MM.1S (cell line): ENCODE data around the gene KIF1C.

Experiments
- DNase-seq: peaks from one replicate; pipeline ENCODE4 v3.0.0-alpha.2; 2015
- H2AFZ ChIP-seq: fragments of 300-600 bp; sonication (generic); 2 replicates; pipeline ENCODE4 v1.6.0; 2016; ENCODE audit warnings: antibody characterized with exemption, low read length
- H3F3A ChIP-seq: fragments of 300-600 bp; sonication (generic); 2 replicates; pipeline ENCODE4 v1.6.1; 2016; ENCODE audit warnings: mild to moderate bottlenecking, antibody characterized with exemption, low read length, moderate library complexity, mixed read lengths; ENCODE audit not compliant: insufficient read depth
- H3K27ac ChIP-seq: fragments of 300-600 bp; sonication (generic); 2 replicates; pipeline ENCODE4 v1.5.1; 2016; ENCODE audit warnings: mild to moderate bottlenecking, low read length
- H3K27me3 ChIP-seq: fragments of 300-600 bp; sonication (generic); replicated peaks from 2 replicates; pipeline ENCODE4 v1.6.0; 2016; ENCODE audit warnings: low read length; ENCODE audit not compliant: insufficient read depth
- H3K36me3 ChIP-seq: fragments of 300-600 bp; sonication (generic); replicated peaks from 2 replicates; pipeline ENCODE4 v1.6.1; 2016; ENCODE audit warnings: mild to moderate bottlenecking, low read length, mixed read lengths; ENCODE audit not compliant: insufficient read depth
- H3K4me1 ChIP-seq: fragments of 300-600 bp; sonication (generic); 2 replicates; pipeline ENCODE4 v1.6.1; 2016; ENCODE audit warnings: low read length, mixed read lengths
- H3K4me2 ChIP-seq: fragments of 300-600 bp; sonication (generic); 2 replicates; pipeline ENCODE4 v1.6.0; 2016; ENCODE audit warnings: low read depth, low read length
- H3K4me3 ChIP-seq: fragments of 300-600 bp; sonication (generic); 2 replicates; pipeline ENCODE4 v1.5.1; 2016; ENCODE audit warnings: low read length, mixed read lengths
- H3K79me2 ChIP-seq: fragments of 300-600 bp; sonication (generic); 2 replicates; pipeline ENCODE4 v1.6.1; 2016; ENCODE audit warnings: mixed run types, low read length, mixed read lengths
- H3K9ac ChIP-seq: fragments of 300-600 bp; sonication (generic); 2 replicates; pipeline ENCODE4 v1.6.1; 2016; ENCODE audit warnings: low read length, mixed read lengths
- H3K9me2 ChIP-seq: fragments of 300-600 bp; sonication (generic); replicated peaks from 2 replicates; pipeline ENCODE4 v1.6.1; 2016; ENCODE audit warnings: mild to moderate bottlenecking, low read length, mixed read lengths; ENCODE audit not compliant: insufficient read depth
- H3K9me3 ChIP-seq: fragments of 300-600 bp; sonication (generic); replicated peaks from 2 replicates; pipeline ENCODE4 v1.6.1; 2016; ENCODE audit warnings: mild to moderate bottlenecking, low read length, mixed read lengths; ENCODE audit not compliant: insufficient read depth
- H4K20me1 ChIP-seq: fragments of 300-600 bp; sonication (generic); 2 replicates; pipeline ENCODE4 v1.6.1; 2016; ENCODE audit warnings: mild to moderate bottlenecking, low read length, moderate library complexity, mixed read lengths; ENCODE audit not compliant: insufficient read depth
- EZH2 ChIP-seq: fragments of 300-600 bp; sonication (generic); optimal IDR thresholded peaks from 2 replicates; pipeline ENCODE3; 2017; ENCODE audit warnings: low read depth, mild to moderate bottlenecking, antibody characterized with exemption, low read length, mixed read lengths
- EZH2phosphoT487 ChIP-seq: fragments of 300-600 bp; sonication (generic); IDR thresholded peaks from 2 replicates; pipeline ENCODE4 v1.6.1; 2018; ENCODE audit warnings: antibody characterized with exemption, low read length
- TF ChIP-seq, protein P1 (sequence below): fragments of 300-600 bp; sonication (generic); IDR thresholded peaks from 2 replicates; pipeline ENCODE4 v1.5.1; 2016; ENCODE audit warnings: antibody characterized with exemption, low read length, mixed read lengths

Gene KIF1C

GRCh38 chr17:5002121-5002788, 4.5 kb downstream of the KIF1C start:
- no peak overlapping the region for H3K27ac ChIP-seq
- no peak overlapping the region for H3K4me2 ChIP-seq
- no peaks in the 10 kb centered on the region for H4K20me1 ChIP-seq
- H3K9me2 ChIP-seq: no peaks in the 10 kb centered on the region
- no peak overlapping the region for H3K9ac ChIP-seq
- no peak overlapping the region for H3K4me3 ChIP-seq
- no peak overlapping the region for H2AFZ ChIP-seq
- DNase-seq: no peak
- H3K79me2 ChIP-seq: peaks cover 15% of the 10 kb centered on the region
- H3K9me3 ChIP-seq: no peaks in the 10 kb centered on the region
- H3K27me3 ChIP-seq: no peaks in the 10 kb centered on the region
- no peaks in the 10 kb centered on the region for H3K36me3 ChIP-seq
- H3F3A ChIP-seq: no peaks in the 10 kb centered on the region
- peaks cover 10% of the 10 kb centered on the region for H3K4me1 ChIP-seq
- no peak for TF ChIP-seq EZH2
- TF ChIP-seq, protein P1, sequence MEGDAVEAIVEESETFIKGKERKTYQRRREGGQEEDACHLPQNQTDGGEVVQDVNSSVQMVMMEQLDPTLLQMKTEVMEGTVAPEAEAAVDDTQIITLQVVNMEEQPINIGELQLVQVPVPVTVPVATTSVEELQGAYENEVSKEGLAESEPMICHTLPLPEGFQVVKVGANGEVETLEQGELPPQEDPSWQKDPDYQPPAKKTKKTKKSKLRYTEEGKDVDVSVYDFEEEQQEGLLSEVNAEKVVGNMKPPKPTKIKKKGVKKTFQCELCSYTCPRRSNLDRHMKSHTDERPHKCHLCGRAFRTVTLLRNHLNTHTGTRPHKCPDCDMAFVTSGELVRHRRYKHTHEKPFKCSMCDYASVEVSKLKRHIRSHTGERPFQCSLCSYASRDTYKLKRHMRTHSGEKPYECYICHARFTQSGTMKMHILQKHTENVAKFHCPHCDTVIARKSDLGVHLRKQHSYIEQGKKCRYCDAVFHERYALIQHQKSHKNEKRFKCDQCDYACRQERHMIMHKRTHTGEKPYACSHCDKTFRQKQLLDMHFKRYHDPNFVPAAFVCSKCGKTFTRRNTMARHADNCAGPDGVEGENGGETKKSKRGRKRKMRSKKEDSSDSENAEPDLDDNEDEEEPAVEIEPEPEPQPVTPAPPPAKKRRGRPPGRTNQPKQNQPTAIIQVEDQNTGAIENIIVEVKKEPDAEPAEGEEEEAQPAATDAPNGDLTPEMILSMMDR: no peak
- no peak for TF ChIP-seq EZH2phosphoT487

- no peaks in the 10 kb centered on the region for H3K9me2 ChIP-seq
- H3K27ac ChIP-seq: no peak overlapping the region
- no peaks in the 10 kb centered on the region for H3K36me3 ChIP-seq
- H2AFZ ChIP-seq: no peak overlapping the region
- H3K9ac ChIP-seq: no peak overlapping the region
- no peaks in the 10 kb centered on the region for H3K27me3 ChIP-seq
- peaks cover 9% of the 10 kb centered on the region for H3K4me1 ChIP-seq
- H4K20me1 ChIP-seq: no peaks in the 10 kb centered on the region
- H3F3A ChIP-seq: no peaks in the 10 kb centered on the region
- no peaks in the 10 kb centered on the region for H3K9me3 ChIP-seq
- H3K4me3 ChIP-seq: no peak overlapping the region
- peaks cover 11% of the 10 kb centered on the region for H3K79me2 ChIP-seq
- no peak for DNase-seq
- H3K4me2 ChIP-seq: no peak overlapping the region
- TF ChIP-seq EZH2phosphoT487: no peak
- TF ChIP-seq, protein P1: no peak
- no peak for TF ChIP-seq EZH2
Measured at GRCh38 chr17:5003214-5003867, 5.6 kb downstream of the KIF1C start.

DNA sequence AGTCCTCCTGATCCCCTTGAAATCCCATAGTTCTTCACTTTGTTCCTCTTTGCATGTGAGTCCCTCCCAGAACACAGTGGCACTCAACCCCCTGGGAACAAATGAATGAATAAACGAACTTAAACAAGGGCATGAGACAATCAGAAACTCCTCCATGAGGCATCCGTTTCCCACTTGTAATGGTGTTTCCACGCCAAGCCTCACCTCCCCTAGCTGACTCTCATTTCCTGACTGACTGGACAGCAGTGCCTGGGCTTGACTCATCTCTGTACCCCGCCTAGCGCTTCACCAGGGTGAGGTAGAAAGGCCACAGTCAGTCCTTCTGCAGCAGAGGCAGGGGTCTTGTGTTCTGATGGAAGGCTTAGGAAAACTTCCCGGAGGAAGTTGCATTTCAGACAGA, 14.2 kb downstream of the KIF1C start:
- Histone ChIP-seq H3K27me3 (no peaks in the 10 kb centered on the region), H3K9me2 (no peaks in the 10 kb centered on the region), H3K36me3 (no peaks in the 10 kb centered on the region), H3K4me1 (no peaks in the 10 kb centered on the region), H4K20me1 (no peaks in the 10 kb centered on the region), H3K9me3 (no peaks in the 10 kb centered on the region), H3F3A (no peaks in the 10 kb centered on the region), H3K27ac (no peak overlapping the region), H3K9ac (no peak overlapping the region), H3K4me3 (no peak overlapping the region), H3K4me2 (no peak overlapping the region), H3K79me2 (no peaks in the 10 kb centered on the region), H2AFZ (no peak overlapping the region)
- no peak for DNase-seq
- TF ChIP-seq EZH2 (no peak), EZH2phosphoT487 (no peak)
- TF ChIP-seq, protein P1: no peak
